ENCODE results near the gene IGDCC3. TPM values are rescaled to one million over a fixed set of nuclear protein-coding genes. Genes with fewer than 3 reads are reported as not detected.

The IGDCC3 gene
- total RNA-seq, 1 donor from 2014 or later, result not detected

DNA sequence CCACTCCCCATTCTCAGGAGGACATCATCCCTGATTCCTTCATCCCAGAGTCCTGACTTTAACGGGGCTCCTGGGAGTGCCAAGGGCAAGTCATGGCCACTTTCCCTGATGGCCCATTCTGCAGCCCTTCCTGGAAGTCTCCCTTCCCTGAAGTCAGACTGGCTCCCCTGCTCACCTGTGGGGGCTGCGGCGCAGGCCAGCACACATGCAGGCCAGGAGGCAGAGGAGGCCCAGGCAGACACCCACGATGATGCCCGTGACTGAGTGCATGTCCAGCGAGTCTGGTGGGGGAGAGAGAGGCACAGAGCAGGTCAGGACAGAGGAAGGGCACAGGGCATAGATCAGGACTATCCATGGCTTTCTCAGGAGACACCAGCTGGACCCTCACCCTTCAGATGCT lies 8.6 kb upstream of the IGDCC3 start:
- DNase-seq, result no peak

DNA sequence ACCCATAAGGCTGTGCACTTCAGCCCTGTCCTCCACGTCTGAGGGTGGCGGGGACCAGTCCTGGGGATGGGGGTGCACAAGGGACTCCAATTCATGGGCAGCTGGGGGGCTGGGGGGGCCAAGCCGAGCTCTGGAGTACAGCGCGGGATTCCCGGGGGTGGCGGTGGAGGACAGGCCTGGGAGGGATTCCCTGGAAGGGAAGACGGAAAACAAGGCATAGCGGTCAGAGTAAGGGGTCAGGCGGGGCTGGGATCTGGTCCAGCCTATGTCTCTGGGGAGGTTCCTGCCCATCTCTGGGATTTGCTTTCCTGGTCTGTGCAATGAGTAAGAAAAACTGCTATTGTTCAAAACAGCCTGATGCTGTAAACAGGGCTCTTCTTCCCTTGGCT lies 8.1 kb upstream of the IGDCC3 start:
- no peak for DNase-seq

DNA sequence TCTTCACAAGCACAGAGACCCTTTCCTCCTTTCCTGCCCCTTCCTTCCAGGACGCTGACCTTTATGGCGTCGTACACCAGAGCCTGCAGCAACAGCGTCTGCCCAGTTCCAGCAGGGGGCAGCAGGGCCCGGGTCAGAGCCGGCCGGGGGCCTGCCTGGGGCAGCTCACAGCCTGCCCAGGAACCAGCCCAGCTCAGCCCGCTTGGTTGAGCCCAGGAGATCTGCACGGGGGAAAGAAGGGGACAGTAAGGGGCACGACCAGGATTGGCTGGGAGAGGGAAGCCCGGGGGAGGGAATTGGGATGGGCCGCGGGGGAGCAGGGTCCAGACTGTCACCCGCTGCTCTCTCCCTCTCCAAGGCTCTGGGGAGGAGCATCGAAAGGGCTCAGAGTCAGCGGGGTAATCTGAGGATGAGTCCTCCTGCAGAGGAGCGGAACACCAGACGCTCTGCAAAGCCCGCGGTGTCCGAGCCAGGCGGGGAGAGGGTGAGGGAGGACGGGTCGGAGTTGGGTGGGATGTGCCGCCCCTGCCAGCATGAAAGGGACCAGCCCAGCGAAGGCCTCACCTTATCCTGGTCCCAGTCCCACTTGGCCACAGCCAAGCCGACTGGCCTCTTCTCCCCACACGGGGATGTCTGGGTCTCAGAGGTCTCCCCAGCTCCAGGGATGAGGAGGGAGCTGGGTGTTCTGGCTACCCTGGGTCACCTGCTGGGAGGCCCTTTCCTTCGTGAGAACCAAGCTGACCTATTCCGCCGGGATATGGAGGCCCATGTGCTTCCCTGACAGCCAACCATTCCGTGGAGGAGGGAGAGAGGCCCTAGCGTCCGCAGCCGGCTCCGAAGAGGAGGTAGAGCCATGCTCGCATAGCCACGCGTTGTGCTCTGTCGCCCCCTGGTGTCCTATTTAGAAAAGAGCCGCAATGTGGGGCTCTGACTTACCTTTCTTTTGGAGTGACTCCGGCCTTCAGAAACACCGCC lies 7.4 kb upstream of the IGDCC3 start:
- DNase-seq, result peak; percentile 91

DNA sequence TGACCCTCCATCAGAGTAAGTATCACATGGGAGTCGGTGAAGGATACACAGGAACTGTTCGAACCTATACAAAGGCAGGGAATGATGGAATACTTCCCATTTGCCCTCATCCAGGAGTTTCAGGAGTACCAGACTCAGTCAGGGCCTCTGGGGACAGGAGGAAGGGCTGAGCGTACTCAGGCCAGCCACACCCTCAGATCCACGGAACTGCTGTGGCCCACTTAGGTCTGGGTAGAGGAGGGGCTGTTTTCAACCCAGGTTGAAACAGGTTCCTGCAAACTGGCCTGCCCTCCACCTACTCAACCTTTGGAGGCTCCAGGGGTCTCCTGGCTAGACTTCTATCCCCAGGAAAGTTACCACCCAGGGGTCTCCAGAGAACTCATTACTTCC lies 6.7 kb upstream of the IGDCC3 start:
- DNase-seq, result no peak

DNA sequence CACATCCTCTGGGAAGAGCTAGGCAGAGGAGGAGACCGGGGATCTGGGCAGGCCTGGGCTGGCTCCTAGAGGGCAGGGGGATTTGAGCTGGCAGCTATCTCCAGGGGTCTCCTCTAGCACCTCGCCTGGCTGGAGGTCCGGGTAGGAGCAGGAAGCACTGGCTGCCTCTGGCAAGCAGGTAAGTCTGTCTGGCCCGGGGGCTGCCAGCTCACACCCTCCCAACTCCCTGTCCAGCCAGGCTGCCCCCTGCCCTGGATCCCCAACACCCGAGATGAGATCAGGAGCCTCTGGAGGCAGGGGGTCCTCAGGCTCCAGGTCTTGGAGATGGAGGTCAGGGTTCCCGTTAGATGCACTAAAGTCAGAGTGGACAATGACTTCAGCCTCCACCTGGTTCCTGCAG lies 6.2 kb upstream of the IGDCC3 start:
- DNase-seq, result no peak

DNA sequence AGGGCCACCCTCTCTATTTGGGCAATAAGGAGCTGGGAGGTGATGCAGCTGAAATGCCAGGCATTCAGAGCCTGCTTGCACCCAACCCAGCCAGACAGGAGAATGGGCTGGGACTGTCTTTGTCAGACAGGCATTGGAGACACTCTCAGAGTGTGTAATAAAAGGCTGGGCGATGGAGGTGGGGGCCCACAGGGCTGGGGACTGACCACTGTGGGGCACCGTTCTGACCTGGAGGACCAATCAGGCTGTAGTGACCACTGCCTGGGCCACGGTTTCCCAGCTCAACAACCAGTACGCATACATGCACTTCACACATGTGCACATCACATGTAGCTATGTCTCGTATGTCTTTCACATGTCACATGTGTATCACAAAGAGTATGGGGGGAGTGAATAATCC lies 5.7 kb upstream of the IGDCC3 start:
- no peak for DNase-seq

DNA sequence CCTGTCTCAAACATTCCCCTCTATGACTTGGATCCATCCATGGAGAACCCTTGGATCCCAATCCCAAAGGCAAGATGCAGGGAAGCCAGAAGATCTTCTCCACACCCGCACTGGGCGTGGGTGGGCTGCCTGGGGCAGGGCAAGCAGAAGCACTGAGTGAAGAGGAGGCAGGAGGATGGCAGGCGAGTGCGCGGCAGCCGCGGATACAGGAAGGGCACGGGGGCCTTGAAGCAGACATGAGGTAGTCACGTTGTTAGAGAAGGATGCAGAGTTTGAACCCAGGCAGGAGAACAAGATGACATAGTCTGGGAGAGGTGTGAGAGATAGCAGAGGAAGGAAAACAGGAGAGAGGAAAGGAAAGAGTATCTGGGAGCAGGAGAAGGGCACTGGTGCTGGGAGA lies 5.1 kb upstream of the IGDCC3 start:
- DNase-seq, result no peak

DNA sequence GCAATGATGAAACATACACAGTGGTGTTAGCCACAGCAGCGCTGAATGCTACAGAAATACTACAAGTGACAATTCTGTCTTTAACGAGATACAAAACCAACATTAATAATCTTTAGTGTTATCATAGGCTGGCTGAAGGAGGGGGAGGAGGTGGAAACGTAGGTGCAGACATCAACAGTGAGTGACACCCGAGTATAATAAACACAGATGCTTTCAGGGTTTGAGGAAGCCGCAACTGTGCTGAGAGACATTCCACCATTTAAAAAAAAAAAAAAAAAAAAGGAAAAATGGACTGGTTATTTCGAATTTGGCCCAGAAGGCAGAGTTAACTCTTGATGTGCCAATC lies 4.3 kb upstream of the IGDCC3 start:
- DNase-seq, result no peak

DNA sequence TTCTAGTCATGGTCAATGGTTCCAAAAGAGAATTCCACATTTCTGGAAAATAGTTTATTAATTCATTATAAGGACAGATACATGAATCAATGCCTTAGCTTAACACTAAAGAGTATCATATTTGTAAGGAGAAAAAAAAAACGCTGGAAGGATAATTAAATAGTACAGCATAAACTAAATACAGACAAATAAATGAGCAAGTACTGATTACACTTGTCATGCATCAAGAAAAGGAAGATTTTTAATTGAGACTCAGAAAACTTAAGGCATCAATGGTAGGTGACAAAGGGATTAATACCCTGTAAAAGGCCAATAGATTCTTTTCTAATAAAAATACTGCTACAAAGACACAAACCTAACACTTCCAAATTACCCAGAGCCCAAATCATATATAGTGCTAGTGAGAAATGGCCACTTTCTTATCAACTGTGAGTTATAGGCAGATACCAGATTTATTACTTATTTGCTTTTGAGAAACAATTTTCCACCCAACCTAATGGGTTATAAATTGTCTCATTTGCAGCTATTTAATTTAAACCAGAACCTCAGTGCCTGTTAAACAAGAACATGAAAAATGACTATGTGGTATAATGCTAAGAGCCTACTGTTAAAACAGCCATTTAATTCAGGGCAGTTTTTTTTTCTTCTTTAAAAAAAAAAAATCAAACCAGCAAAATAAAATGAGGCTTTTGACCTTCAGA lies 3.8 kb upstream of the IGDCC3 start:
- no peak for DNase-seq

DNA sequence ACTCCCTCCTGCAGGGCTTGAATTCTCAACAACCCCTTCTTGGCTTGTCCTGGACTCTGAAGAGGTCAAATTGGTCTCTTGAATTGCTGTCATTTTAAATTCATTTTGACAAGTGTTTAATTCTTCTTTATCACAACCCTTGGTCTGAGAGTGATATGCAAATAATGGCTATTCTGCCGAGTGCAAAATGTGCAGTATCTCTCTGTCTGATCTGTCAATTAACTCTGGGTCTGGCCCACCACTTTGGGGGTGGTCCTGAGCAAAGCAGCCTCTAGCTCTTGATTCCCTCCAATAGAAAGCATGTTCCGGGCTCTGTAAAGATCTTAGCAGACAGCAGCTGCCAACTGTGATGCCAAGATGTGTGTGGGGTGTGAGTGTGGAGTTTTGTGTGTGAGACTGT lies 2.2 kb upstream of the IGDCC3 start:
- no peak for DNase-seq

DNA sequence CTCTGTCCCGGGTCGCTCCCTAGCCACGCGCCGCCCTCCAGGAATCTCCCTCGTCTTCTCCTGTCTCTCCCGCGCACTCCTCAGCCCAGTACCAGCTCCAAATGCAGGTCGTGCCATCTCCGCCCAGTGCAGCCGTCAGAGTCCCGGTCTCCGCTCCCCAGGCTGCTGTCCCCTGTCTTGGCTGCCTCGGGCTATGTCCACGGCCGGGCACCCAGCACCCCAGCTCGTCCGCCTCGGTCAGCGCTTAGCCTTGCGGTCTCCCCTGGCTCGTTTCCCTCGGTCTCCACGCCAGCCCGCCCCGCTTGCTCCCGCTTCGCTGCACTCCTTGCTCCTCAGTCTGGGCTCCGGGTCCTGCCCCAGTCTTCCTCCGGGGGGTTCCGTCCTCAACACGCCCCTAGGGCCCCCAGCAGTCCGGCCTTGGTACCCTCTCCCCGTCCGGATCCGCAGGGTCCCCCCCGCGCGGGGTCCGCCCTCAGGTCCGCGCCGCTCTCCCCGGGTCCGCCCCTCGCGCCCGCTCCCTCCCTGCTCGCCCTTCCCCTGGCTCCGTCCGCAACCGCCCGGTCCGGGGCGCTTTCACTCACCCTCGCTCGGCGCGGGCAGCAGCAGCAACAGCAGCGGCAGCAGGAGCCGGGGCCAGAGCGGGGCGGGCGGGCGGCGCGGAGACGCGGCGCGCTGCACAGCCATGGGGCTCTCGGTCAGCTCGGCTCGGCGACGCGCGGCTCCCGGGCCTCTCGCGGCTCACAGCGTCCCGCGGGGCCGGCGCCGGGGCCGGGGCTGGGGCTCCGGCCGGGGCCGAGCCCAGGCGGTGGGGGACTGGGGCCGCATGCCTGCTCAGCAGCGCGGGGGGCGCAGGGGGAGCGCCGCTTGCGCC lies 462 bp downstream of the IGDCC3 start:
- peak; percentile 33 for DNase-seq

DNA sequence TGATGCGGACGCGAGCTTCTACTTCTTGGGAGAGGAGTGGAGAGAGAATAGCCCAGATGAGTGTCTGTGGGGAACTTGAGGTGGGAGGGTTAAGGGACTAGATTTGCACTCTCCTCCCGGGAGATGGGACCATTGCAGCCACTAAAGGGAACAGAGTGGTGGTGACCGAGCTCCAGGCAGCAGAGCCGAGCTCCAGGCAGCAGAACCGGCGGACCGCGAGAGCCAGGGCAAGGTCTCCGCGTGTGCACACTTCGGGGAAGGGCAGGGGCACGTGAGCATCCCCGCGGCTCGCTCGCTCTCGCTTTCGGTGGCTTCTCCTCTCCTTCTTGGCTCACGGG lies 1.1 kb downstream of the IGDCC3 start:
- peak; percentile 22 for DNase-seq

DNA sequence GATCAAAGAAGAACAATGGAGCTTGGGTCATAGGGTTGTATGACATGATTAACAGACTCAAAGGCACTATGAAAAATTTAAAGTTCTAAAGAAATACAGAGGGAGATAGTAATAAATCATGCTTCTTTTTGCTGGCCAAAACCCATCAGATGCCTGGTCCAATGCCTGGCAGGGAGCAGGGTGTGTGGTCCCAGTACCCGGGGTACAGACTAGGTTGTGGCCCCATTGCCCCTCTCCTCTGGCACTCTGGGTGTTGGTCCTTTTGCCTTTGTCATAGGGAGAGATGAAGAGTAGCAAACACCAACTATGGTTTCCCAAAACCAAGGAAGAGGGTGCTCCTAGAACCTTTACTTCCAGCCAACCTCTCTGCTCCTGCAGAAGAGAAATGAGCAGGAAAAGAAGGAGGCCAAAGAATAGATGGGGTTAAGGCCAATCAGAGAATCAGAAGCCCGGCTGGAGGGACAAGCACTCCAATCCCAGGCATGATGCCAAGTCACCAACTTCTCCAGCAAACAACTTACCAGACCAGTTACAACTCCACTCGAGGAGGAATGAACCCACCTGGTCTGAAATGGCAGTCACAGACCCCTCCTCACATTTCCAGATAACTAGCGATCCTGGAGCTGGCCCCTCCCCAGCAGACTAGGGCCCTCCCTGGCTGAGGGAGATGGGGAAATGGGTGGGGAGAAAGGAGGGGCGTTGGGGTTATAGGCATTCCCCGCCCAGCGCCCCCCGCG lies 1.8 kb downstream of the IGDCC3 start:
- DNase-seq, result no peak

DNA sequence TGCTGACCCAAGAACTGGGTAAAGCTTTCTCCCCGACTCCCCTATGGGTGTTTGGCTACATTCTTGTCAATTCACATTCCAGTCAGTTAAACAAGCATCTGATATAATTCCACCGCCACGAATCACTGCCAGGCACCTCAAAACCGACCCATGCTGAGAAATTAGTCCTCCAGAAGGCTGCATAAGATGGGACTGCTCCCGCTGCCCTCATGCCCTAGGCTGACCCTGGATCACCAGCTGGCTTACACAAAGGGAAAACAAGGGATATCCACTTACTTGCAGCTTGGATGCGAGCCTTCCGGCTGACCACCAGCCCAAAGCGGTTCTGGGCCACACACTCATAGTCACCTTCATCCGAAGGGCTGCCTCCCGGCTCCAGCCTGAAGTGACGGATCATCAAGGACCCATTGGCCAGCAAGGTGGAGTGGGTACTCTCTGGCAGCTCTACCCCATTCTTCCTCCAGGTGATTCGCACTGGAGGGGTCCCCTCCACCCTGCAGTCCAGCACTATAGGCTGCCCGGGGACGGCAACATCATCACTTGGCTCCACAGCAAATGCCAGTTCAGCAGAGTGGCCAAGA lies 2.9 kb downstream of the IGDCC3 start:
- DNase-seq, result no peak

DNA sequence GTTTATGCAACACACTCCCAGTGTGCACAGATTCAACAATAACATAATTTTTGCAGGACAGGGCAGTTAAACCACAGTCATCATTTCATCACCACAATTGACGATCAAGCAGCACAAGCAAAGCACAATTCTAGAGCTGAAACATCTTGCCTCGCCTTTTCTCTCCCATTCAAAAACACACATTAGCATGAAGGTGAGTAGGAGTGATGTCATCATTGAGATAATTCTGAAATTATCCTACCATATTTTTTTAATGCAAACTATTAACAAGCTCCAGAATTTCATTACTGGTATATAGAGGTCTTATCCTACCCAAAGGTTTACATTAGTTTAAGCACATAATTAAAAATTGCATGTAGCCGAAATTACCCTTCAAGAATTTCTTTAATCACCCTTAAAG lies 3.5 kb downstream of the IGDCC3 start:
- no peak for DNase-seq

DNA sequence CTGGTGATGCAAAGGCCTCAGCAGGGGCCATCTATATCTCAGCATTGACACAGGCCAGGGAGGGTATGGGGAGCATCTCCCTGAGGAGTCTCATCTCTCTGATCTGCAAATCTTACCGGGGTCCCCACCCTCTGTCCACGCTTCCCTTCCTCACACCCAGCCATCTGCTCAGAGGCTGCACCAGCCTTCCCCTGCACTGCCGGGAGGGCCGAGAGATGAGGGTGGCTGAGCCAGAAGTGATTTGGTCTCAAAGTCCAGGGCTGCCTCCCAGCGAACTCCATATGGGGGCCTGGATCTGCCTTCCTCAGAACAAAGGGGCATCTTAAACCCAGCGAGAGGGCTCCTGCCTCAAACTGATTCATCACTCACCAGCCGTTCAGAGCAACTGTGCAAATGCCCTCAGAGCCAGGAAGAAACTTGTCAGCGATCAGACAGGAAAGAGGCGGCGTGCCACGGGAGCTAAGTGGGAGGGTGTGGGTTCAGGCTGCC lies 4.6 kb downstream of the IGDCC3 start:
- DNase-seq, result no peak

DNA sequence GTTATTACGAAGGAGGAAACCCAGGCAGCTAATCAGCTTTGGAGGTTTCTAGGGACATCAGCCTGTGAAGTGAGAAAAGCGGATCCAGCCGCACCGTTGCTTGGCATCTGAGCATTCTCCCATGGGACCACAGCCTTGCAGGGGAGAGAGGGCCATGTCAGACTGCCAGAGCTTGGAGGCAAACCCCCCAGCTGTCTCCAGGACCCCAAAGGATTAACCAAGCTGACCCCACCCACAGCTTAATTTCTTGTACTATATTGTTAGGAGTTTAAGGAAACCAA lies 5.1 kb downstream of the IGDCC3 start:
- DNase-seq, result no peak

DNA sequence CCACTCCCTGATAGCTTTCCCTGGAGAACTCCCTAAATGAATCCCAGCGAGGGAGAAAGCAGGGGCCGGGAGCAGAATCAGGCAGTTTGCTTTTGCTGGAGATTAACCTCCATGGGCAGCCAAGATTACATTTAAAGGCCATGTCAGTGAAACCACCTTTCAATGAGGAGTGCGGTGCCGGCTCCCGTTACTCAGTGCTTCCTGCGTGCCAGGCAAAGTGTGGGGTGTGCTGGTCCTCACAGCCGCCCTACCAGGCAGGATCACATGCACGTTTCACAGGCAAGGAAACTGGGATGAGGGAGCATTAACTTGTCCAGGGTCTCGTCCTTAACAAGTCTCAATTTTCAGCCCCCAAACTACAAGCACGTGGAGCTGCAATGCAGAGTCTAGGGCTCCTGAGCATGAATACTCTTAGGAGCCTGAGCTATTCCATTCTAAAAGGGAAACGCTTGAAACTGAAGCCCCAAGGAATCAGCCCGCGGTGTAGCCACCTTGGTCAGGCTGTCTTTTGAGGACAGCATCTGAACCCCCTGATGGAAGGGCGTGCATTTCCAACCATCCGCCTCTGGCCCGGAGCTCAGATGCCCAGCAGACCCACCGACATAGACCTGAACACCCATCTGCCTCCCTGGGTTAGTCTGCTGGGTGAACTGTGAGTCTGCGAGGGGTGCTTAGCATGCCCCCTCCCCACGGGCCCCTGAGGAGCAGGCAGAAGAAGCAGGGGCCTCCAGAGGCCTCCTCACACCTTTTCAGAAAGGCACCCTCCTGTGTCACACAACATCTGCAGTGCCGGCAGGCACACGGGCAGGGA lies 5.6 kb downstream of the IGDCC3 start:
- no peak for DNase-seq

DNA sequence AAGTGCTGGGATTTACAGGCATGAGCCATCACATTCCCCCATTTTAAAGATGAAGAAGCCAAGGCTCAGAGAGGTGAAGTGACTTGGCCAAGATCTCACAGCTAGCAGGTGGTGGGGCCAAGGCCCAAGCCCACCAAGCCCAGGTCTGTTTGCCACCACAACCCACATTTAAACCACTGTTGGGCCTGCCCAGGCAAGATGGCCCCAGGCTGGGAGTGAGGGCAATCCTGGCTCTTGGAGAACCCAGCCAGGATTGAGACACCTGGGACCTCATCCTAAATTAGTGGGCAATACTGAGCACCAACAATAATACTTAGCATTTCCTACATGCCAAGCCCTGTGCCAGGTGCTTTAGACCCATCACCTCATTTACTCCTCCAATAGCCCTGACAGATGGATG lies 6.9 kb downstream of the IGDCC3 start:
- DNase-seq, result no peak

DNA sequence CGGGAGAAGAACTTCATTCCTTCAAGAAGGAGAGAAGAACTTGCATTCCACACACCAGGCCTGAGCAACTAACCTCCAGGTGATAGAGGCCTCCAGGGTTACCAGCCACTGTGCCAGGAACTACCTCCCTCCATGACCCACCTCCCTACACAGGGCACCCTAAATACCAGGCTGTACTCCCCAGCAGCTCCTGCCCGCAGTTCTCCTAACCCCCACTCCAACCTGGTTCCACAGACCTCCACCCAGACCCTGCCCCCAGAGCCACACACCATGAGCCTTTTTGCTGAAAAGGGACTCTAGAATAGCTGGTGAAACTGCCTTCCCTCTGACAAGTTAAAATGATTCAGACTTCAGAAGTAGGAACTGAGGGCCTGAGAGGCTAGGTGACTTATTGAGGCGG lies 8.2 kb downstream of the IGDCC3 start:
- no peak for DNase-seq

DNA sequence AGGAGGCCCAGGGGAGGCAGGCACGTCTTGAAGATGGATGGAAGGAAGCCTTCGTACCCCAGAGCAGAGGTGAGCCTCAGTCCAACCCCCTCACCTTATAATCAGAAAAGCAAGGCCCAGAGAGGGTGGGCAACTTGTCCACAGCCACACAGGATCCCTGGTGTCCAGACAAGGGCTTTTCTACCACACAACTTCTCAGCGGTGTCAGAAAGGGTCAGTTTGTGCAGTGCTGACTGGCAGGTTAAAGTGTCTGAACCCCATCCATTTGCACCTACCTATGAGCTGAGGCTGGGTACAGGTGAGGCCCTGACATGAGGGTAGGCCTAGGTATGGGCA lies 8.6 kb downstream of the IGDCC3 start:
- DNase-seq, result no peak

Measured in dermis blood vessel endothelial cell (primary cell).